GM12878 (cell line): ENCODE data around the gene CGN.

ENCODE experiments used
- EP300 ChIP-seq, 2 experiments: fragments of 150-350 bp in 1 of 2; IDR thresholded peaks; 2 replicates each; pipeline ENCODE4 v1.6.1; 2011 to 2012; ENCODE audit warnings: low read depth in 2 of 2, low read length in 2 of 2, borderline replicate concordance in 1 of 2, improper control_type of control experiment in 1 of 2, inconsistent platforms in 1 of 2; ENCODE audit not compliant: control insufficient read depth in 1 of 2
- JUND ChIP-seq: IDR thresholded peaks from 2 replicates; pipeline ENCODE4 v1.6.1; 2012; ENCODE audit warnings: low read depth, mild to moderate bottlenecking, low read length, improper control_type of control experiment, moderate library complexity
- NFIC ChIP-seq: IDR thresholded peaks from 2 replicates; pipeline ENCODE4 v1.6.1; 2012; ENCODE audit warnings: low read depth, mild to moderate bottlenecking, inconsistent platforms, low read length, moderate library complexity
- SIN3A ChIP-seq: IDR thresholded peaks from 2 replicates; pipeline ENCODE4 v1.6.1; 2012; ENCODE audit warnings: low read depth, low read length, improper control_type of control experiment
- SMAD1 ChIP-seq: fragments of 450-650 bp; IDR thresholded peaks from 2 replicates; pipeline ENCODE4 v1.6.1; 2018; ENCODE audit warnings: mild to moderate bottlenecking, low read depth; ENCODE audit not compliant: partially characterized antibody
- SMC3 ChIP-seq: IDR thresholded peaks from 2 replicates; pipeline ENCODE4 v1.6.1; 2011; ENCODE audit warnings: low read length, improper control_type of control experiment, borderline replicate concordance
- ZZZ3 ChIP-seq: IDR thresholded peaks from 2 replicates; pipeline ENCODE4 v1.6.1; 2011; ENCODE audit warnings: low read depth; ENCODE audit not compliant: control insufficient read depth, insufficient read length

- no peak for TF ChIP-seq NFIC
- no peak for TF ChIP-seq SMAD1
- TF ChIP-seq JUND = no peak
- no peak for TF ChIP-seq EP300 (IDR thresholded peaks at IDR 0.05; ENCODE audit: borderline replicate concordance in 1 of 2, control insufficient read depth in 1 of 2, low read depth in 2 of 2, low read length in 2 of 2)
- no peak for TF ChIP-seq SMC3
- no peak for TF ChIP-seq SIN3A
- no peak for TF ChIP-seq ZZZ3
Observed at GRCh38 chr1:151533870-151534269, 22.7 kb downstream of the CGN start.
